ENCODE measurements around the gene SORCS2.

Gene SORCS2

DNA sequence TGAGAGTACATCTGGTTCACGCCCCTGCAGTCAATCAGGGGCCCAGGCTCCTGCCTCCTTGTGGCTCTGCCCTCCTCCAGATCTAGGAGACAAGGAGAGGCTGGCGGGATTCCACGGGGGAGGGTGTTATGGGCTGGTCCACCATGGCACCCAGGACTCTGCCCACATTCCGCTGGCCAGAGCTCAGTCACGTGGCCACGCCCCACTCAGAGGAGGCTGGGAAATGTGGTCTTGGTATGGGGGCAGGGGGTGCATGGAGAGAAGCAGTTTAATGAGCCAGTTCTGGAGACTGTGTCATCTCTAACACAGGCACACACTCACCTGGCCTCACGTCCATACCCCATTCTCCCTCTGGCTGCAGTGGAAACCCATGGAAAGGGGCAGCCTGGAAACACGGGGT is 273.9 kb downstream of the SORCS2 start:
- H3K4me3 ChIP-seq: no peak overlapping the region
- H3K27ac ChIP-seq: no peak overlapping the region
- TF ChIP-seq, protein P1, sequence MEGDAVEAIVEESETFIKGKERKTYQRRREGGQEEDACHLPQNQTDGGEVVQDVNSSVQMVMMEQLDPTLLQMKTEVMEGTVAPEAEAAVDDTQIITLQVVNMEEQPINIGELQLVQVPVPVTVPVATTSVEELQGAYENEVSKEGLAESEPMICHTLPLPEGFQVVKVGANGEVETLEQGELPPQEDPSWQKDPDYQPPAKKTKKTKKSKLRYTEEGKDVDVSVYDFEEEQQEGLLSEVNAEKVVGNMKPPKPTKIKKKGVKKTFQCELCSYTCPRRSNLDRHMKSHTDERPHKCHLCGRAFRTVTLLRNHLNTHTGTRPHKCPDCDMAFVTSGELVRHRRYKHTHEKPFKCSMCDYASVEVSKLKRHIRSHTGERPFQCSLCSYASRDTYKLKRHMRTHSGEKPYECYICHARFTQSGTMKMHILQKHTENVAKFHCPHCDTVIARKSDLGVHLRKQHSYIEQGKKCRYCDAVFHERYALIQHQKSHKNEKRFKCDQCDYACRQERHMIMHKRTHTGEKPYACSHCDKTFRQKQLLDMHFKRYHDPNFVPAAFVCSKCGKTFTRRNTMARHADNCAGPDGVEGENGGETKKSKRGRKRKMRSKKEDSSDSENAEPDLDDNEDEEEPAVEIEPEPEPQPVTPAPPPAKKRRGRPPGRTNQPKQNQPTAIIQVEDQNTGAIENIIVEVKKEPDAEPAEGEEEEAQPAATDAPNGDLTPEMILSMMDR (IDR thresholded peaks at IDR 0.05): no peak
- no peak for DNase-seq (ENCODE audit: low spot score)

DNA sequence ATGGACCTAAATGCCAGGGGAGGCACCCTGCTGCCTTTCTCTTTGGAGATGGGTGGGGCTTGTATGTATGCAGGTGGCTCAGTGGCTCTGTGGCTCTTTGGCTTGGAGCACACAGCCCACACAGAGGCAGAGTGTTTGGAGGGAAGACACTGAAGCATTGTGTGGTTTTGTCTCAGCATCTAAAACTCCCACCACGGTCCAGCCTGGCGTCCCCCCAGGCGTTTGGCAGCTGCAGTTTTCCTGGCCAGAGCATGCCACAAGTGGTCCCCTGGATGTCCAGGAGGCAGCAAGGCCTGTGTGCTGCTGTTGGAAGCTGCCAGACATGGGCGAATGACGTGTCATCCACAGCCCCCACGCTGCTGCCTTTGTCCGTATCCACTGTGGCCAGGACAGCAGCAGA is 274.6 kb downstream of the SORCS2 start:
- no peak overlapping the region for H3K4me3 ChIP-seq
- H3K27ac ChIP-seq: no peak overlapping the region
- DNase-seq (ENCODE audit: low spot score): no peak
- TF ChIP-seq, protein P1 (IDR thresholded peaks at IDR 0.05): no peak

GRCh38 chr4:7467471-7467870 is 275.1 kb downstream of the SORCS2 start:
- H3K4me3 ChIP-seq: no peak overlapping the region
- TF ChIP-seq, protein P1 (IDR thresholded peaks at IDR 0.05): no peak
- no peak overlapping the region for H3K27ac ChIP-seq
- no peak for DNase-seq (ENCODE audit: low spot score)

- Histone ChIP-seq H3K4me3 (no peak overlapping the region), H3K27ac (no peak overlapping the region)
- TF ChIP-seq, protein P1 (IDR thresholded peaks at IDR 0.05): no peak
- no peak for DNase-seq (ENCODE audit: low spot score)
Observed at GRCh38 chr4:7469023-7469422, 276.7 kb downstream of the SORCS2 start.

DNA sequence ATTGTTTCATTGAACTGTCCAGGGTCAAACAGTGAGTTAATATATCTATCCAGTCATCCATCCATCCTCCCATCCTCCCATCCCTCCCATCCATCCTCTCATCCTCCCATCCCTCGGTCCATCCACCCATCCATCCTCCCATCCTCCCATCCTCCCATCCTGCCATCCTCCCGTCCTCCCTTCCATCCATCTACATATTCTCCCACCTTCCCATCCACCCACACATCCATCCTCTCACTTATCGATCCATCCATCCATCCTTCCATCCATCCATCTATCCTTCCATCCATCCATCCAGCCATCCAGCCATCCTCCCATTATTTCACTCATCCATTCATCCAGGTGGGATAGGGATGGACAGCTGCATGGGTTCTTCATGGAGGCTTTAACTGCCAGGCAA is 277.8 kb downstream of the SORCS2 start:
- DNase-seq (ENCODE audit: low spot score): no peak
- H3K4me3 ChIP-seq: no peak overlapping the region
- no peak overlapping the region for H3K27ac ChIP-seq
- TF ChIP-seq, protein P1 (IDR thresholded peaks at IDR 0.05): no peak

GRCh38 chr4:7470522-7471128 is 278.3 kb downstream of the SORCS2 start:
- H3K27ac ChIP-seq: no peak overlapping the region
- no peak for DNase-seq (ENCODE audit: low spot score)
- TF ChIP-seq, protein P1 (IDR thresholded peaks at IDR 0.05): no peak
- H3K4me3 ChIP-seq: no peak overlapping the region

DNA sequence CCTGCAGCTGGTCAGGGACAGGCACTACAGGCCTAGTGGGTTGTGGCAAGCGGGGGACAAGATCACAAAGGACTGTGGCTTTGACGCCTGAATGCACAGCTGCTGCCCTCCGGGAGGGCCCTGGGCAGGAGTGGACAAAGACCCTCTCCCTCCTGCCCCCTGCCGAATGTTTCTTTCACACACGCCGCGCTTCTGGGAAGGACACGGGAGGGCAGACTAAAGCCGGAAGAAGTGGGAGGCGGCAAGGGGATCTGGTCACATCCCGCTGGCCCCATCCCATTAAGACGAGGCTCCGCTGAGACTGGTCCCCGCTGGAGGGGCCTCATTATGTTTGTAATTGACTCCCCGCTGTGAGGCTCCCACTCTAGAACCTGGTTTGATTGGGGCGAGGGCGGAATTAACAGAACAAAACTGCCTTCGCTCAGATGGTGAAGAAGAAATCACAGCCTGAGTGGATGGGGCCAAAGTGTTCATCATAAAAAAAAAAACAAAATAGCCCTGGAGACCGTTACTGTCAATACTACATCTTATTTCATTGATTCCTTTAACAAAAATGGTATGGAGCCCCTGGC is 280.2 kb downstream of the SORCS2 start:
- no peak for DNase-seq (ENCODE audit: low spot score)
- Histone ChIP-seq H3K4me3 (no peak overlapping the region), H3K27ac (no peak overlapping the region)
- TF ChIP-seq, protein P1 (IDR thresholded peaks at IDR 0.05): no peak
